MM.1S (cell line): ENCODE measurements around the gene SLC8B1.

Source experiments
- EZH2 ChIP-seq: fragments of 300-600 bp; sonication (generic); optimal IDR thresholded peaks from 2 replicates; pipeline ENCODE3; 2017; ENCODE audit warnings: low read depth, mild to moderate bottlenecking, antibody characterized with exemption, low read length, mixed read lengths
- TF ChIP-seq, protein P1 (sequence below): fragments of 300-600 bp; sonication (generic); IDR thresholded peaks from 2 replicates; pipeline ENCODE4 v1.5.1; 2016; ENCODE audit warnings: antibody characterized with exemption, low read length, mixed read lengths

DNA sequence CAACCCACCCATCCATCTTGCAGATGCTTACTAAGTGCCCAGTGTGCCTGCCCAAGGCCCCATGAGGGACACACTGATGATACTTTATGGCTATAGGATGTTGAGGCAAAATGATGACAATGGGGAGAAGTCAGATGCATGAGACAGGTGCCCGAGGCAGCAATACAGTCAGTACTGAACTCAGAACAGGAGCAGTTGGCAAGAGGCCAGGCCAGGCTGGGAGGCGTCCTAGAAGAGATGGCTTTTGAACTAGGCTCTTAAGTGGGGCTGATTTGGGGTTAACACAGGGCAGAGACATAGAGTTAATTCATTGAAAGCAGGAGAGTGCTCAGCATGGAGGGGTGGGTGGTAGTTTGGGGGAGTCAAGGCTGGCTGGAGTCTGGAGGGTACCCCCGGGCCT lies 39.1 kb upstream of the SLC8B1 start:
- no peak for TF ChIP-seq EZH2
- TF ChIP-seq, protein P1, sequence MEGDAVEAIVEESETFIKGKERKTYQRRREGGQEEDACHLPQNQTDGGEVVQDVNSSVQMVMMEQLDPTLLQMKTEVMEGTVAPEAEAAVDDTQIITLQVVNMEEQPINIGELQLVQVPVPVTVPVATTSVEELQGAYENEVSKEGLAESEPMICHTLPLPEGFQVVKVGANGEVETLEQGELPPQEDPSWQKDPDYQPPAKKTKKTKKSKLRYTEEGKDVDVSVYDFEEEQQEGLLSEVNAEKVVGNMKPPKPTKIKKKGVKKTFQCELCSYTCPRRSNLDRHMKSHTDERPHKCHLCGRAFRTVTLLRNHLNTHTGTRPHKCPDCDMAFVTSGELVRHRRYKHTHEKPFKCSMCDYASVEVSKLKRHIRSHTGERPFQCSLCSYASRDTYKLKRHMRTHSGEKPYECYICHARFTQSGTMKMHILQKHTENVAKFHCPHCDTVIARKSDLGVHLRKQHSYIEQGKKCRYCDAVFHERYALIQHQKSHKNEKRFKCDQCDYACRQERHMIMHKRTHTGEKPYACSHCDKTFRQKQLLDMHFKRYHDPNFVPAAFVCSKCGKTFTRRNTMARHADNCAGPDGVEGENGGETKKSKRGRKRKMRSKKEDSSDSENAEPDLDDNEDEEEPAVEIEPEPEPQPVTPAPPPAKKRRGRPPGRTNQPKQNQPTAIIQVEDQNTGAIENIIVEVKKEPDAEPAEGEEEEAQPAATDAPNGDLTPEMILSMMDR: no peak
